ENCODE results near the gene UBL3.

The UBL3 gene

DNA sequence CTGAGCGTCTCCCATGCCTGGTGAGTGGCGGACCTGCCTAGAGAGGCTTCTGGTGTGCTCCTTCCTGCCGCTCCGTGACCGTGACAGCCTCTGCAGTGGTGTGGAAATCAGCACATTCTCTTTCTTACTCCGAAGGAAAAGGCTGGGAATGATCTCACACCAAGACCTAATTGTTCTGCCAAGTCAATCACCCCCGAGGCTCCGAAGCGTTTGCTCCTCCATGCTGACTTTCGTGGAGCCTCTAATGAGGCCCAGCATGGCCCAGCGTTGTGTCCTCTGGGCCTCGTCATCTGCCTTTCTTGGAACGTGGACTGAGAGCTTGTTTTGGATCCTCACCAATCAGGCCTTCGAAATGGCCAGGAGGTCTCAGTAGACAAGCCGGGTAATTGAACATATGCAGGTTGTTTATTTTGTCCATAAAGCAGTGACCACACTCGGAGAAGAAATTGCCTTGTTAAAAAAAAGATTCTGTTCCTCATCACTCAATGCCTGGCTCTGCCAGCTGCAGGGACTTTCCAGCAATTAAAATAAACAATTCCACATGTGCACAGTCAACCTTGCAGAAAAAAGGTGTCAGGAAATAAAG is 107.1 kb downstream of the UBL3 start:
- POLR2A ChIA-PET: no interaction called here

DNA sequence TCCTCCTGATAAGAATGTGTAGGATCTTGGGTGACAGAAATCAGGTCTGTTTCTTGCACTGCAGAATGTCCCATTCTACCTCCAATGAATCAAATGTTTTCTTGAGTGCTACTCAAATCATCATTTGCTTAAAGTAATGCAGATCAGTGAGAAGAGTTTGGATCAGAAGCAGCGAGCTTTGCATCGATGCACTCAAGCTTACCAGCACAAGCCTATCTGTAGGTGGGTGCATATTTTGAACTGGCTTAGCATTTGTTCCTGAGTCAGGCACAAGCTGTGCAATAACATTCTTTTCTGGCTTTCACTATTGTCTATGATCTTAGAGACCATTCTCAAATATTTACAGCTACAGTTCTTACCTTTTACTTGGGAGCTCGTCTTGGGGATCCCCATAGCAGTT is 109.5 kb downstream of the UBL3 start:
- H3K4me1 ChIP-seq (ENCODE audit: control insufficient read depth, insufficient read depth, low read length): no peaks in the 10 kb centered on the region; the same call in 1 of the 2 replicates
- H3K4me3 ChIP-seq (ENCODE audit: low read depth, low read length): no peak overlapping the region
- CTCF ChIA-PET: interaction anchor here (1.2 kb wide), 1 partner anchor 30 kb away, joined by 5 read pairs; no protein-coding TSS in a partner anchor
- H3K9me3 ChIP-seq (ENCODE audit: control insufficient read depth, insufficient read depth, low read depth, low read length): no peaks in the 10 kb centered on the region
- no peaks in the 10 kb centered on the region for H3K36me3 ChIP-seq (ENCODE audit: control insufficient read depth in 2 of 2, insufficient read depth in 1 of 2, low read length in 2 of 2)
- no peak overlapping the region for H3K27ac ChIP-seq (ENCODE audit: extremely low read depth, low read depth, low read length)
- POLR2A ChIA-PET: no interaction called here
- TF ChIP-seq ZFP69B (tag by site-specific recombination; IDR thresholded peaks at IDR 0.05) (no peak), BCL11B (tag by site-specific recombination; IDR thresholded peaks at IDR 0.05; ENCODE audit: low read depth) (no peak), ZNF830 (tag by site-specific recombination; IDR thresholded peaks at IDR 0.05; ENCODE audit: low read depth) (no peak)
- TF ChIP-seq, protein P1, sequence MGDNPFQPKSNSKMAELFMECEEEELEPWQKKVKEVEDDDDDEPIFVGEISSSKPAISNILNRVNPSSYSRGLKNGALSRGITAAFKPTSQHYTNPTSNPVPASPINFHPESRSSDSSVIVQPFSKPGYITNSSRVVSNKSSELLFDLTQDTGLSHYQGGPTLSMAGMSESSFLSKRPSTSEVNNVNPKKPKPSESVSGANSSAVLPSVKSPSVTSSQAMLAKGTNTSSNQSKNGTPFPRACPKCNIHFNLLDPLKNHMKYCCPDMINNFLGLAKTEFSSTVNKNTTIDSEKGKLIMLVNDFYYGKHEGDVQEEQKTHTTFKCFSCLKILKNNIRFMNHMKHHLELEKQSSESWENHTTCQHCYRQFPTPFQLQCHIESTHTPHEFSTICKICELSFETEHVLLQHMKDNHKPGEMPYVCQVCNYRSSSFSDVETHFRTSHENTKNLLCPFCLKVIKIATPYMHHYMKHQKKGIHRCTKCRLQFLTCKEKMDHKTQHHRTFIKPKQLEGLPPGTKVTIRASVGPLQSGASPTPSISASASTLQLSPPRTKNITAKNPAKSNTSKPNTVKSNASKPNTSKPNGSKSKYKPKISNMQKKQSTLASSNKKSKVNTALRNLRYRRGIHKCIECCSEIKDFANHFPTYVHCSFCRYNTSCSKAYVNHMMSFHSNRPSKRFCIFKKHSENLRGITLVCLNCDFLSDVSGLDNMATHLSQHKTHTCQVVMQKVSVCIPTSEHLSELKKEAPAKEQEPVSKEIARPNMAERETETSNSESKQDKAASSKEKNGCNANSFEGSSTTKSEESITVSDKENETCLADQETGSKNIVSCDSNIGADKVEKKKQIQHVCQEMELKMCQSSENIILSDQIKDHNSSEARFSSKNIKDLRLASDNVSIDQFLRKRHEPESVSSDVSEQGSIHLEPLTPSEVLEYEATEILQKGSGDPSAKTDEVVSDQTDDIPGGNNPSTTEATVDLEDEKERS (tag by site-specific recombination; IDR thresholded peaks at IDR 0.05): no peak
- TF ChIP-seq, protein P2, sequence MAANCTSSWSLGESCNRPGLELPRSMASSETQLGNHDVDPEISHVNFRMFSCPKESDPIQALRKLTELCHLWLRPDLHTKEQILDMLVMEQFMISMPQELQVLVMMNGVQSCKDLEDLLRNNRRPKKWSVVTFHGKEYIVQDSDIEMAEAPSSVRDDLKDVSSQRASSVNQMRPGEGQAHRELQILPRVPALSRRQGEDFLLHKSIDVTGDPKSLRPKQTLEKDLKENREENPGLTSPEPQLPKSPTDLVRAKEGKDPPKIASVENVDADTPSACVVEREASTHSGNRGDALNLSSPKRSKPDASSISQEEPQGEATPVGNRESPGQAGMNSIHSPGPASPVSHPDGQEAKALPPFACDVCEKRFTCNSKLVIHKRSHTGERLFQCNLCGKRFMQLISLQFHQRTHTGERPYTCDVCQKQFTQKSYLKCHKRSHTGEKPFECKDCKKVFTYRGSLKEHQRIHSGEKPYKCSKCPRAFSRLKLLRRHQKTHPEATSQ (tag by site-specific recombination; IDR thresholded peaks at IDR 0.05): no peak

More for the DNA sequence above, 107.1 kb downstream of the UBL3 start:
- peak; percentile 94 for TF ChIP-seq FEZF1 (tag by site-specific recombination; IDR thresholded peaks at IDR 0.05)
- peak; percentile 16; the same call in 1 of the 2 replicates for TF ChIP-seq ZIC2 (tag by site-specific recombination; IDR thresholded peaks at IDR 0.05)
- no peak for TF ChIP-seq BCL11B (tag by site-specific recombination; IDR thresholded peaks at IDR 0.05; ENCODE audit: low read depth)
- TF ChIP-seq, protein P3, sequence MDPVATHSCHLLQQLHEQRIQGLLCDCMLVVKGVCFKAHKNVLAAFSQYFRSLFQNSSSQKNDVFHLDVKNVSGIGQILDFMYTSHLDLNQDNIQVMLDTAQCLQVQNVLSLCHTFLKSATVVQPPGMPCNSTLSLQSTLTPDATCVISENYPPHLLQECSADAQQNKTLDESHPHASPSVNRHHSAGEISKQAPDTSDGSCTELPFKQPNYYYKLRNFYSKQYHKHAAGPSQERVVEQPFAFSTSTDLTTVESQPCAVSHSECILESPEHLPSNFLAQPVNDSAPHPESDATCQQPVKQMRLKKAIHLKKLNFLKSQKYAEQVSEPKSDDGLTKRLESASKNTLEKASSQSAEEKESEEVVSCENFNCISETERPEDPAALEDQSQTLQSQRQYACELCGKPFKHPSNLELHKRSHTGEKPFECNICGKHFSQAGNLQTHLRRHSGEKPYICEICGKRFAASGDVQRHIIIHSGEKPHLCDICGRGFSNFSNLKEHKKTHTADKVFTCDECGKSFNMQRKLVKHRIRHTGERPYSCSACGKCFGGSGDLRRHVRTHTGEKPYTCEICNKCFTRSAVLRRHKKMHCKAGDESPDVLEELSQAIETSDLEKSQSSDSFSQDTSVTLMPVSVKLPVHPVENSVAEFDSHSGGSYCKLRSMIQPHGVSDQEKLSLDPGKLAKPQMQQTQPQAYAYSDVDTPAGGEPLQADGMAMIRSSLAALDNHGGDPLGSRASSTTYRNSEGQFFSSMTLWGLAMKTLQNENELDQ (tag by site-specific recombination; IDR thresholded peaks at IDR 0.05; ENCODE audit: low read depth): no peak
- peak; percentile 85 for TF ChIP-seq ZNF600 (tag by site-specific recombination; IDR thresholded peaks at IDR 0.05)
- TF ChIP-seq ZBTB8A (tag by site-specific recombination; IDR thresholded peaks at IDR 0.05): peak; percentile 33; the same call in 1 of the 2 replicates
- peak; percentile 66 for TF ChIP-seq ZNF585B (tag by site-specific recombination; IDR thresholded peaks at IDR 0.05)
- TF ChIP-seq, protein P4, sequence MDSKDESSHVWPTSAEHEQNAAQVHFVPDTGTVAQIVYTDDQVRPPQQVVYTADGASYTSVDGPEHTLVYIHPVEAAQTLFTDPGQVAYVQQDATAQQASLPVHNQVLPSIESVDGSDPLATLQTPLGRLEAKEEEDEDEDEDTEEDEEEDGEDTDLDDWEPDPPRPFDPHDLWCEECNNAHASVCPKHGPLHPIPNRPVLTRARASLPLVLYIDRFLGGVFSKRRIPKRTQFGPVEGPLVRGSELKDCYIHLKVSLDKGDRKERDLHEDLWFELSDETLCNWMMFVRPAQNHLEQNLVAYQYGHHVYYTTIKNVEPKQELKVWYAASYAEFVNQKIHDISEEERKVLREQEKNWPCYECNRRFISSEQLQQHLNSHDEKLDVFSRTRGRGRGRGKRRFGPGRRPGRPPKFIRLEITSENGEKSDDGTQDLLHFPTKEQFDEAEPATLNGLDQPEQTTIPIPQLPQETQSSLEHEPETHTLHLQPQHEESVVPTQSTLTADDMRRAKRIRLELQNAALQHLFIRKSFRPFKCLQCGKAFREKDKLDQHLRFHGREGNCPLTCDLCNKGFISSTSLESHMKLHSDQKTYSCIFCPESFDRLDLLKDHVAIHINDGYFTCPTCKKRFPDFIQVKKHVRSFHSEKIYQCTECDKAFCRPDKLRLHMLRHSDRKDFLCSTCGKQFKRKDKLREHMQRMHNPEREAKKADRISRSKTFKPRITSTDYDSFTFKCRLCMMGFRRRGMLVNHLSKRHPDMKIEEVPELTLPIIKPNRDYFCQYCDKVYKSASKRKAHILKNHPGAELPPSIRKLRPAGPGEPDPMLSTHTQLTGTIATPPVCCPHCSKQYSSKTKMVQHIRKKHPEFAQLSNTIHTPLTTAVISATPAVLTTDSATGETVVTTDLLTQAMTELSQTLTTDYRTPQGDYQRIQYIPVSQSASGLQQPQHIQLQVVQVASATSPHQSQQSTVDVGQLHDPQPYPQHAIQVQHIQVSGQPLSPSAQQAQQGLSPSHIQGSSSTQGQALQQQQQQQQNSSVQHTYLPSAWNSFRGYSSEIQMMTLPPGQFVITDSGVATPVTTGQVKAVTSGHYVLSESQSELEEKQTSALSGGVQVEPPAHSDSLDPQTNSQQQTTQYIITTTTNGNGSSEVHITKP (tag by site-specific recombination; IDR thresholded peaks at IDR 0.05): 0 out of 2 replicates have a peak, but pooled peaks have one; percentile 20
- peak; percentile 50 for TF ChIP-seq ZNF629 (tag by site-specific recombination; IDR thresholded peaks at IDR 0.05)
- TF ChIP-seq, protein P5, sequence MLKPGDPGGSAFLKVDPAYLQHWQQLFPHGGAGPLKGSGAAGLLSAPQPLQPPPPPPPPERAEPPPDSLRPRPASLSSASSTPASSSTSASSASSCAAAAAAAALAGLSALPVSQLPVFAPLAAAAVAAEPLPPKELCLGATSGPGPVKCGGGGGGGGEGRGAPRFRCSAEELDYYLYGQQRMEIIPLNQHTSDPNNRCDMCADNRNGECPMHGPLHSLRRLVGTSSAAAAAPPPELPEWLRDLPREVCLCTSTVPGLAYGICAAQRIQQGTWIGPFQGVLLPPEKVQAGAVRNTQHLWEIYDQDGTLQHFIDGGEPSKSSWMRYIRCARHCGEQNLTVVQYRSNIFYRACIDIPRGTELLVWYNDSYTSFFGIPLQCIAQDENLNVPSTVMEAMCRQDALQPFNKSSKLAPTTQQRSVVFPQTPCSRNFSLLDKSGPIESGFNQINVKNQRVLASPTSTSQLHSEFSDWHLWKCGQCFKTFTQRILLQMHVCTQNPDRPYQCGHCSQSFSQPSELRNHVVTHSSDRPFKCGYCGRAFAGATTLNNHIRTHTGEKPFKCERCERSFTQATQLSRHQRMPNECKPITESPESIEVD (tag by site-specific recombination; IDR thresholded peaks at IDR 0.05): peak; percentile 83
- TF ChIP-seq, protein P6, sequence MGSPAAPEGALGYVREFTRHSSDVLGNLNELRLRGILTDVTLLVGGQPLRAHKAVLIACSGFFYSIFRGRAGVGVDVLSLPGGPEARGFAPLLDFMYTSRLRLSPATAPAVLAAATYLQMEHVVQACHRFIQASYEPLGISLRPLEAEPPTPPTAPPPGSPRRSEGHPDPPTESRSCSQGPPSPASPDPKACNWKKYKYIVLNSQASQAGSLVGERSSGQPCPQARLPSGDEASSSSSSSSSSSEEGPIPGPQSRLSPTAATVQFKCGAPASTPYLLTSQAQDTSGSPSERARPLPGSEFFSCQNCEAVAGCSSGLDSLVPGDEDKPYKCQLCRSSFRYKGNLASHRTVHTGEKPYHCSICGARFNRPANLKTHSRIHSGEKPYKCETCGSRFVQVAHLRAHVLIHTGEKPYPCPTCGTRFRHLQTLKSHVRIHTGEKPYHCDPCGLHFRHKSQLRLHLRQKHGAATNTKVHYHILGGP (tag by site-specific recombination; IDR thresholded peaks at IDR 0.05): peak; percentile 49; the same call in 1 of the 2 replicates
- no peak for TF ChIP-seq ZNF433 (tag by site-specific recombination; IDR thresholded peaks at IDR 0.05; ENCODE audit: low read depth)
- TF ChIP-seq GLIS1 (tag by site-specific recombination; IDR thresholded peaks at IDR 0.05): peak; percentile 94
- TF ChIP-seq ZNF530 (tag by site-specific recombination; IDR thresholded peaks at IDR 0.05; ENCODE audit: low read depth): no peak
- TF ChIP-seq ZNF335 (tag by site-specific recombination; conservative IDR thresholded peaks at IDR 0.05): peak; percentile 68
- no peak for TF ChIP-seq ZNF266 (tag by site-specific recombination; IDR thresholded peaks at IDR 0.05; ENCODE audit: low read depth)
- TF ChIP-seq GFI1B (tag by site-specific recombination; IDR thresholded peaks at IDR 0.05): peak; percentile 48; the same call in 1 of the 2 replicates
- Histone ChIP-seq H3K36me3 (ENCODE audit: control insufficient read depth in 2 of 2, insufficient read depth in 1 of 2, low read length in 2 of 2) (no peaks in the 10 kb centered on the region), H3K27ac (ENCODE audit: extremely low read depth, low read depth, low read length) (no peak overlapping the region), H3K4me1 (ENCODE audit: control insufficient read depth, insufficient read depth, low read length) (no peaks in the 10 kb centered on the region; the same call in 1 of the 2 replicates), H3K9me3 (ENCODE audit: control insufficient read depth, insufficient read depth, low read depth, low read length) (no peaks in the 10 kb centered on the region), H3K4me3 (ENCODE audit: low read depth, low read length) (no peak overlapping the region)
- CTCF ChIA-PET: no interaction called here
